ENCODE data around the gene RELL2.

- no peak for TF ChIP-seq SUZ12 (IDR thresholded peaks at IDR 0.05; ENCODE audit: extremely low read depth, insufficient read depth, insufficient read length)
- TF ChIP-seq ZNF274 (IDR thresholded peaks at IDR 0.05; ENCODE audit: low read depth, low read length) = no peak
- TF ChIP-seq YY1 (IDR thresholded peaks at IDR 0.05; ENCODE audit: insufficient read depth, insufficient read length) = no peak
Observed at GRCh38 chr5:141680751-141681201, 44.0 kb downstream of the RELL2 start.

All from NT2/D1 (cell line).